HepG2 (cell line): Measurements from ENCODE around the gene C18orf63. TPM values are rescaled to one million over a fixed set of nuclear protein-coding genes. Genes with fewer than 3 reads are reported as not detected.

Source experiments
- EEA1 ChIP-seq: sonication (generic); formaldehyde crosslinking; IDR thresholded peaks from 2 replicates; pipeline ENCODE4 v1.5.1; 2020; ENCODE audit warnings: mild to moderate bottlenecking, missing genetic modification reagents, borderline replicate concordance
- HNF4G ChIP-seq, 2 experiments: sonication (generic) in 1 of 2; formaldehyde crosslinking in 1 of 2; IDR thresholded peaks; 2 replicates each; pipeline versions ENCODE4 v1.4.0 to v1.6.1; 2011 to 2020; ENCODE audit warnings: borderline replicate concordance in 2 of 2, low read depth in 2 of 2, mild to moderate bottlenecking in 2 of 2, low read length in 1 of 2, missing genetic modification reagents in 1 of 2, moderate library complexity in 1 of 2
- JUN ChIP-seq: sonication (generic); formaldehyde crosslinking; IDR thresholded peaks from 2 replicates; pipeline ENCODE4 v1.4.0; 2020; ENCODE audit warnings: mild to moderate bottlenecking, missing genetic modification reagents
- MXD1 ChIP-seq: sonication (generic); formaldehyde crosslinking; IDR thresholded peaks from 2 replicates; pipeline ENCODE4 v1.4.0; 2020; ENCODE audit warnings: mild to moderate bottlenecking, missing genetic modification reagents
- RARA ChIP-seq: IDR thresholded peaks from 2 replicates; pipeline ENCODE4 v1.6.1; 2016; ENCODE audit warnings: missing genetic modification reagents, missing compliant biosample characterization
- SAP130 ChIP-seq: IDR thresholded peaks from 2 replicates; pipeline ENCODE4 v1.6.1; 2016; ENCODE audit warnings: low read depth
- SOX6 ChIP-seq, 2 experiments: fragments of 450-650 bp in 1 of 2; sonication (generic) in 1 of 2; formaldehyde crosslinking in 1 of 2; IDR thresholded peaks; 2 replicates each; pipeline versions ENCODE4 v1.4.0 to v1.6.1; 2017 to 2020; ENCODE audit warnings: antibody characterized with exemption in 1 of 2, mild to moderate bottlenecking in 1 of 2, missing genetic modification reagents in 1 of 2
- ZIK1 ChIP-seq: sonication (generic); formaldehyde crosslinking; IDR thresholded peaks from 2 replicates; pipeline ENCODE4 v1.5.0; 2020; ENCODE audit warnings: mild to moderate bottlenecking, low read depth, missing genetic modification reagents, borderline replicate concordance
- ZNF136 ChIP-seq: sonication (generic); formaldehyde crosslinking; IDR thresholded peaks from 2 replicates; pipeline ENCODE4 v1.8.1; 2022; ENCODE audit warnings: low read depth, mild to moderate bottlenecking, moderate library complexity, missing genetic modification reagents
- ZNF580 ChIP-seq: IDR thresholded peaks from 2 replicates; pipeline ENCODE4 v1.6.1; 2016; ENCODE audit warnings: low read depth, borderline replicate concordance
- ZNF644 ChIP-seq: IDR thresholded peaks from 2 replicates; pipeline ENCODE4 v1.6.1; 2016; ENCODE audit warnings: low read depth
- ZNF749 ChIP-seq: sonication (generic); formaldehyde crosslinking; IDR thresholded peaks from 2 replicates; pipeline ENCODE4 v1.8.0; 2022; ENCODE audit warnings: mild to moderate bottlenecking, missing genetic modification reagents, moderate library complexity, borderline replicate concordance
- polyA plus RNA-seq, 8 experiments: library from polyadenylated mRNA; depleted of rRNA in 3 of 8; stranded (reverse) in 7 of 8; unstranded in 1 of 8; fragments of >200 nt; fragmentation: Illumina TruSeq in 4 of 8; extraction: Trizol in 4 of 8; gene quantifications; 2 replicates each; pipeline versions ENCODE4 v1.2.1 to v1.2.3, GENCODE V29; 2011 to 2016; ENCODE audit warnings: low read depth in 4 of 8, missing spikeins in 1 of 8, mixed read lengths in 1 of 8; ENCODE audit not compliant: insufficient read depth in 1 of 8
- total RNA-seq, 5 experiments: library from RNA; depleted of rRNA; stranded (reverse); fragments of >200 nt; fragmentation: Illumina TruSeq; extraction: Trizol; gene quantifications; 2 replicates each; pipeline ENCODE4 v1.2.3, GENCODE V29; 2016; ENCODE audit warnings: low read depth in 1 of 5
- TF ChIP-seq, protein P1 (sequence below): sonication (generic); formaldehyde crosslinking; IDR thresholded peaks from 2 replicates; pipeline ENCODE4 v1.4.0; 2020; ENCODE audit warnings: missing genetic modification reagents, borderline replicate concordance

Gene C18orf63
- total and polyA plus RNA-seq, 2 of the 13 experiments (the other 11 are each of a cell fraction or from before 2014, with no cell fraction given): 0.01 TPM; not detected in 1

- TF ChIP-seq SOX6 (IDR thresholded peaks at IDR 0.05) (no peak), SOX6 (CRISPR knock-in tag; IDR thresholded peaks at IDR 0.05) (peak; percentile 83), HNF4G (IDR thresholded peaks at IDR 0.05; ENCODE audit: borderline replicate concordance, low read depth, low read length) (peak; percentile 85), HNF4G (CRISPR knock-in tag; IDR thresholded peaks at IDR 0.05; ENCODE audit: borderline replicate concordance, low read depth) (no peak), ZIK1 (no peak), ZNF580 (no peak), ZNF136 (CRISPR knock-in tag) (no peak), JUN (CRISPR knock-in tag) (no peak), EEA1 (no peak), ZNF644 (CRISPR knock-in tag) (no peak), SAP130 (peak; percentile 73), MXD1 (no peak), RARA (CRISPR knock-in tag) (peak; percentile 62), ZNF749 (CRISPR knock-in tag) (no peak)
- TF ChIP-seq, protein P1, sequence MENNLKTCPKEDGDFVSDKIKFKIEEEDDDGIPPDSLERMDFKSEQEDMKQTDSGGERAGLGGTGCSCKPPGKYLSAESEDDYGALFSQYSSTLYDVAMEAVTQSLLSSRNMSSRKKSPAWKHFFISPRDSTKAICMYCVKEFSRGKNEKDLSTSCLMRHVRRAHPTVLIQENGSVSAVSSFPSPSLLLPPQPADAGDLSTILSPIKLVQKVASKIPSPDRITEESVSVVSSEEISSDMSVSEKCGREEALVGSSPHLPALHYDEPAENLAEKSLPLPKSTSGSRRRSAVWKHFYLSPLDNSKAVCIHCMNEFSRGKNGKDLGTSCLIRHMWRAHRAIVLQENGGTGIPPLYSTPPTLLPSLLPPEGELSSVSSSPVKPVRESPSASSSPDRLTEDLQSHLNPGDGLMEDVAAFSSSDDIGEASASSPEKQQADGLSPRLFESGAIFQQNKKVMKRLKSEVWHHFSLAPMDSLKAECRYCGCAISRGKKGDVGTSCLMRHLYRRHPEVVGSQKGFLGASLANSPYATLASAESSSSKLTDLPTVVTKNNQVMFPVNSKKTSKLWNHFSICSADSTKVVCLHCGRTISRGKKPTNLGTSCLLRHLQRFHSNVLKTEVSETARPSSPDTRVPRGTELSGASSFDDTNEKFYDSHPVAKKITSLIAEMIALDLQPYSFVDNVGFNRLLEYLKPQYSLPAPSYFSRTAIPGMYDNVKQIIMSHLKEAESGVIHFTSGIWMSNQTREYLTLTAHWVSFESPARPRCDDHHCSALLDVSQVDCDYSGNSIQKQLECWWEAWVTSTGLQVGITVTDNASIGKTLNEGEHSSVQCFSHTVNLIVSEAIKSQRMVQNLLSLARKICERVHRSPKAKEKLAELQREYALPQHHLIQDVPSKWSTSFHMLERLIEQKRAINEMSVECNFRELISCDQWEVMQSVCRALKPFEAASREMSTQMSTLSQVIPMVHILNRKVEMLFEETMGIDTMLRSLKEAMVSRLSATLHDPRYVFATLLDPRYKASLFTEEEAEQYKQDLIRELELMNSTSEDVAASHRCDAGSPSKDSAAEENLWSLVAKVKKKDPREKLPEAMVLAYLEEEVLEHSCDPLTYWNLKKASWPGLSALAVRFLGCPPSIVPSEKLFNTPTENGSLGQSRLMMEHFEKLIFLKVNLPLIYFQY (CRISPR knock-in tag): 0 out of 2 replicates have a peak, but pooled peaks have one; percentile 28
Measured at GRCh38 chr18:74316257-74317170, 875 bp downstream of the C18orf63 start (continued).
